GM18951 (cell line): Measurements from ENCODE around the gene PTGS1.

Experiments
- POLR2A ChIP-seq: IDR thresholded peaks from 4 replicates; pipeline ENCODE4 v1.6.1; 2011; ENCODE audit warnings: mild to moderate bottlenecking; ENCODE audit not compliant: insufficient read length, insufficient read depth; ENCODE audit errors: extremely low read depth
- in situ Hi-C: fragments of 300-500 bp; cut with MboI; formaldehyde crosslinking; loops from one replicate; pipeline ENCODE4 v1.12.0; 2022; ENCODE audit warnings: low sequenced_read_pairs, mixed read lengths, inconsistent platforms; ENCODE audit not compliant: unreplicated experiment

Gene PTGS1

GRCh38 chr9:122337556-122337929 lies 33.3 kb upstream of the PTGS1 start:
- in situ Hi-C loops: no loop called here
- no peak for TF ChIP-seq POLR2A

- in situ Hi-C loops: no loop called here
- TF ChIP-seq POLR2A: no peak
These were observed 32.3 kb upstream of the PTGS1 start for GRCh38 chr9:122338536-122338935.

DNA sequence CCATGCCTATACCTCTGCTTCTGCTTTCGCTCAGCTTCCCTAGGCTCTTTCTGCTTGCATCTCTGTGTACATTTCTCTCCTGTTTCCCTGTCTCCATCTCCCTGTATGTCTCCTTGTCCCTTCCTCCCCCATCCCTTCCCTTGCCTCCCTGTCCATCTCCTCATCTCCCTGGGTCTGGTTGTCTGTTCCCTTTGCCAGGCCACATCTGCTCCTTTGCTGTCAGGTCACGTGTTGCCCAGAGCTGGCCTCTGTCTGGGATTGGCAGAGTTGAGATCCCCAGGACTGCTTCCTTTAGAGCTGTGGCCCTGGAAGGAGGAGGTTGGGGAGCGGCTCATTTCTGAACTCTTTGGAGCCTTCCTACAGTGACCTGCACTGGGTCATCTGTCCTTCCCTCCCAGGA lies 31.8 kb upstream of the PTGS1 start:
- in situ Hi-C loops: no loop called here
- TF ChIP-seq POLR2A: no peak

DNA sequence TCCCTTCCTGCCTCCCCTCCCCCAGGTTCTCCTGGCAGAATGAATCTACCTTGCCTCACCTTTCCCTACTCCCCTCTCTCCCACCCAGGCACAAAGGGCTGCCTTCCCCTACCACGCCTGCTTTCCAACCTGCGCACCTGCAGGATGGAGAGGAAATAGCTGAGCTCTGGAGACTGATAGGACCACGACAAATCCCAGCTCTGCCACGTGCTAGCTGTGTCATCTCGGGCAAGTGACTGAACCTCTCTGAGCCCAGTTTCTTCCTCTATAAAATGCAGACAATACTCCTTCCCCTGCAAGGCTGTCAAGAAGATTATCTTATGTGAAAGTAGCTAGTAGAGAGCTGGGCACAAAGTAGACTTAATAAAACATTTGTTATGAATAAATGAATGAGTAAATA lies 31.2 kb upstream of the PTGS1 start:
- TF ChIP-seq POLR2A: no peak
- in situ Hi-C loops: no loop called here

DNA sequence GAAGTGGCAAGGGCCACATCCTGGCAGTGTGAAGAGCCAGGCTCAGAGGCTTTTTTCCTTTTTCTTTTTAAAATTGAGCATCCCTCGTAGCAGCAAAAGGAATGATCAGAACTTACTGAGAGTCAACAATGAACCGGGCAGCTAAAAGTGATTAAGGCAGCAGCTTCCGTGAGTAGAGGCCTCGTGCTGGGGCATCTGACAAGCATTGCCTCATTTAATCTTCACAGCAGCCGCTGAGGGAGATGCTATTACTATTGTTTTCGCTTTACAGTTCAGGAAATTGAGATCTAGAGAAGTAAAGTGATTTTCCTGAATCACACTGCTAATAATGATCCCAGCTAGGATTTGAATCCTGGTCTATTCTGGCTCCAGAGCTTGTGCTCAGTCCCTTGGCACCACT lies 30.7 kb upstream of the PTGS1 start:
- TF ChIP-seq POLR2A: no peak
- in situ Hi-C loops: no loop called here

DNA sequence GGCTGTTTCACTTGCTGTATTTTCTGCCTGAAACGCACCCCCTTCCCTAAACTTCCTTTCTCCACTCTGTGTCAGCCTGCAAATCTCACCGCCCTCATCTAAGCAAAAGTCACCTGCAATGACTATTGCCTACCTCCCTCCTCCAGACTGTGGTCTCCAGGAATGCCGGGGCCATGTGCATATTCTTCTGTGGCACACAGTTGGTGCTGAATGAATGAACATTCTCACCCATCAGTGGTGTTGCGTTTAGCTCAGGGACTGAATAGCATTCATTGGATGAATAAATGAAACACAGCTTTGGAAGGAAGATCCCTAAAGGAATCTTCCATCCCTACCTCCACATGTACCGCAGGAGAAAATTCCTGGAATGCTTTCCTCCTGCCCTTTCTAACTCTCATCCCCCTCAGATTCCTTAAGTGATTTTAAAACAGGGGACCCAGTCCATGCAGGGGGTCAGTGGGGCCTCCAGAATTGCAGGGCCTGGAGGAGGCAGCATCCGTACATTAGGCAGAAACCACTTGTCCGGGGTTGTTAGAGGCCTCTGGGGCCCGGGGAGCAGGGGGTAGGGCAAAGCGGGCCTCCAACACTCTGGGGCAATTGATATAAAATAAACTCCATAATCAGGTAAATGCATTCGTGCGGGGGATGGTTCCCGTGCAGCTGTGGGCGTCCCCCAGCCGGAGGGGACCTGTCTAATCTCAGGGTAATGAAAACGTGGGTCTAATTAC lies 28.3 kb upstream of the PTGS1 start:
- no peak for TF ChIP-seq POLR2A
- in situ Hi-C loops: no loop called here

- in situ Hi-C loops: loop anchor here (5.0 kb wide), 1 partner anchor 224 kb away; no protein-coding TSS in a partner anchor
- TF ChIP-seq POLR2A: no peak
These were observed 24.1 kb upstream of the PTGS1 start for GRCh38 chr9:122346478-122347347.

- no peak for TF ChIP-seq POLR2A
- in situ Hi-C loops: loop anchor here (5.0 kb wide), 1 partner anchor 225 kb away; no protein-coding TSS in a partner anchor
These were observed 23.2 kb upstream of the PTGS1 start for GRCh38 chr9:122347348-122348287.

DNA sequence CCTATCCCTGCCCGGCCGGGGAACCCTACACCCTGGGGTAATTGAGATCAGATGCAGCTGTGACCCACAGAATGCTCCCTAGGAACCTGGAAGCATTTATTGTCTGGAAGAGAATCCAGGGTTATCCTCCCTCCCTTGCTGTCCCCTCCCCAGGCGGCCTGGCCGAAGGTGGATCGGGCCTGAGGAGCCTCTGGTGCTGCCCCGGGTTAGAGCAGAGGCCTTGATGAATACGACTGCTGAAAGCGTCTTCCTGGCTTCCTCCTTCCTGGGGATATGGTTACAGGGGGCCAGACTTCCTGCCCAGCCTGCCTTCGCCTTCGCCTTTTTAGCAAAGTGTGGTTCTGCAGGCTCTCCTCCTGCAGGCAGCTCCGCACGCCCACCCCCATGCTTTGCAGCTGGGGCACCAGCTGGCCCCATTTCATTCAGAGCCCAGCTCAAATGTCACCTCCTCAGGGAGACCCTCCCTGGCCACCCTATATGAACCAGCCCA lies 22.5 kb upstream of the PTGS1 start:
- no peak for TF ChIP-seq POLR2A
- in situ Hi-C loops: loop anchor here (5.0 kb wide), 1 partner anchor 226 kb away; no protein-coding TSS in a partner anchor

GRCh38 chr9:122348791-122349190 lies 22.0 kb upstream of the PTGS1 start:
- in situ Hi-C loops: loop anchor here (5.0 kb wide), 1 partner anchor 226 kb away; no protein-coding TSS in a partner anchor
- no peak for TF ChIP-seq POLR2A

DNA sequence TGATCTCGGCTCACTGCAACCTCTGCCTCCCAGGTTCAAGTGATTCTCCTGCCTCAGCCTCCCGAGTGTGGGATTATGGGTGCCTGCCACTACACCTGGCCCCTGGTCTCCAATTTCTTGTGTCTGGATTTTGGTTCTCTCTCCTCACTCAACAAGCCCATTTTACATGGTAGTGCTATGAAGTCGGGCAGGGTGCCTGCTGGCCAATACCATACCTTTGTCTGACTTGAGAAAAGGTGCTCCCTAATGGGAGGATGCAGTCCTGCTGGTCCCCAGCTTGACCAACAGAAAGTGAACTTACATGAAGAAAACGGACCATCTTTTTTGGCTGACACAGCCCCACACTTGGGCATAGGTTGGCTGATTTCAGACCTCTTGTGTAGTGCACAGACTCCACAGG lies 21.6 kb upstream of the PTGS1 start:
- TF ChIP-seq POLR2A: no peak
- in situ Hi-C loops: loop anchor here (5.0 kb wide), 1 partner anchor 227 kb away; no protein-coding TSS in a partner anchor

GRCh38 chr9:122350577-122351355 lies 20.1 kb upstream of the PTGS1 start:
- no peak for TF ChIP-seq POLR2A
- in situ Hi-C loops: loop anchor here (10.0 kb wide), 1 partner anchor 246 kb away; no protein-coding TSS in a partner anchor
